Gastrocnemius medialis (tissue), 4 donors: ENCODE results near the gene C11orf98. TPM values are rescaled to one million over a fixed set of nuclear protein-coding genes. Genes with fewer than 3 reads are reported as not detected.
"Not testable (repeated sequence)": the region's sequence is repeated elsewhere in the genome, so short reads cannot be mapped to it uniquely, and the experiment has no call there.

Source experiments
- ATAC-seq, 2 donors: fragments of 150-250 bp; one replicate each; pipeline ENCODE4 v1.9.1; 2016
- DNase-seq, 2 donors: peaks; one replicate each; pipeline ENCODE4 v3.0.0-alpha.2; 2019
- H3K27ac ChIP-seq, 4 donors: fragments of 200-600 bp; sonication (generic); 1 replicate in 1 of 4; 2 replicates in 3 of 4; pipeline ENCODE4 v1.5.1; 2016 to 2018; ENCODE audit warnings: mild to moderate bottlenecking in 2 of 4, moderate library complexity in 1 of 4
- H3K27me3 ChIP-seq, 3 donors: fragments of 200-600 bp; sonication (generic) in 2 of 3; 1 replicate in 1 of 3; 2 replicates in 2 of 3; pipeline versions ENCODE4 v1.5.1 to v1.6.0; 2016 to 2019; ENCODE audit warnings: mild to moderate bottlenecking in 1 of 3, moderate library complexity in 1 of 3
- H3K36me3 ChIP-seq, 2 donors: fragments of 200-600 bp; sonication (generic) in 1 of 2; one replicate each; pipeline ENCODE4 v1.5.1; 2017 to 2018
- H3K4me1 ChIP-seq, 2 donors: fragments of 200-600 bp; sonication (generic) in 1 of 2; one replicate each; pipeline ENCODE4 v1.5.1; 2016 to 2017; ENCODE audit warnings: mild to moderate bottlenecking in 2 of 2
- H3K4me3 ChIP-seq, 4 donors: fragments of 200-600 bp; sonication (generic) in 3 of 4; 1 replicate in 1 of 4; 2 replicates in 3 of 4; pipeline ENCODE4 v1.5.1; 2016 to 2019; ENCODE audit warnings: mild to moderate bottlenecking in 2 of 4
- H3K9me3 ChIP-seq, 3 donors: fragments of 200-600 bp; sonication (generic) in 2 of 3; 1 replicate in 1 of 3; 2 replicates in 2 of 3; pipeline ENCODE4 v1.5.1; 2016 to 2019
- POLR2A ChIP-seq, 2 donors: fragments of 450-650 bp; IDR thresholded peaks; one replicate each; pipeline ENCODE4 v1.6.1; 2017; ENCODE audit warnings: antibody characterized with exemption in 2 of 2, mild to moderate bottlenecking in 2 of 2, moderate library complexity in 2 of 2
- in situ Hi-C, 4 donors: fragments of 200-750 bp; cut with MboI; loops; one replicate each; pipeline versions ENCODE4 v1.15.0 to v1.8.0; 2017; ENCODE audit warnings: low sequenced_read_pairs in 4 of 4
- intact Hi-C: fragments of 100-400 bp; cut with DNase I; formaldehyde crosslinking; loops from one replicate; pipeline ENCODE4 v1.15.1; 2023; ENCODE audit warnings: low total_unique reads
- total RNA-seq, 4 donors: library from RNA; depleted of rRNA; stranded (reverse); fragments of >200 nt; gene quantifications; one replicate each; pipeline versions ENCODE4 v1.1.0 to v1.2.3, GENCODE V29; 2016
- TF ChIP-seq, protein P1 (sequence below), 5 experiments: fragments of 450-650 bp in 3 of 5; fragments of 200-600 bp in 2 of 5; sonication (generic) in 2 of 5; IDR thresholded peaks in 4 of 5; conservative IDR thresholded peaks in 1 of 5; 1 replicate in 4 of 5; 2 replicates in 1 of 5; pipeline ENCODE4 v1.5.1; 2016 to 2019; ENCODE audit warnings: antibody characterized with exemption in 5 of 5, mild to moderate bottlenecking in 3 of 5, moderate library complexity in 3 of 5

Gene C11orf98
- total RNA-seq, 4 donors from 2014 or later: 36.1 to 44.7 (median 41.3) TPM

DNA sequence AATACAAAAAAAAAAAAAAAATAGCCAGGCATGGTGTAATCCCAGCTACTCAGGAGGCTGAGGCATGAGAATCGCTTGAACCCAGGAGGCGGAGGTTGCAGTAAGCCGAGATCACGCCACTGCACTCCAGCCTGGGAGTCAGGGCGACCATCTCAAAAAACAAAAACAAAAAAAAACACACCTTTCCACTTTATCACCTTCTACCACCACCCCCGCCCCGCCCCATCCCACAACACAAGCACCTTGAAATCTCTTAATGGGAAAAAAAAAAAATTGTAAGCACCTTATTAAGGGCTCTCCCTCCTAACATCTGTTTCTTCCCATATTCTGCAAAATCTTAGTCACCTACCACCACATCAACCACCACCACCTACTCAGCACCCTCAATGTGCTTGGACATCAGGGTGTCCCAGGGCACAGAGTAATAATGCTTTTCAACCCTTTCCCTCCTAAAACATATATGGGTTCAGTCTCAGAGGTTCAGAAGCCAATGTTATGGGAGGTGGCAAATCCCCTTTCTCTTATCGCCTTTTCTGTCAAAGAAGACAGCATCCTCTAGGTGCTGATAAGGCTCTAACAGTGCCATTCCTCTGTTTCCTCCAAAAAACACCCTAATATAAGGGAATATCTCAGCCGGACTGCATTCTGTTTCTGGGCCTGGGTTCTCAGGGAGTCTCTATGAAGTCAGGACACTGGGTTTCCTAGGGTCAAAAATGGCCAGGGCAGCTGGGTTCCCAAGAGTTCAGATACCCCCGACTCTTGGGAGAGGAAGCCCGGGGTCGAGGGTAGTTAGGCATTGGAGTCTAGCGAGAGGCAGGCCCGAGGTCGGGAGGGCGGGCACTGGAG lies 12.6 kb downstream of the C11orf98 start:
- intact Hi-C loops: loop anchor here (2.0 kb wide), 2 partner anchors 26 to 42 kb away; partner anchors contain the start of gene UBXN1
- no peak for ATAC-seq

DNA sequence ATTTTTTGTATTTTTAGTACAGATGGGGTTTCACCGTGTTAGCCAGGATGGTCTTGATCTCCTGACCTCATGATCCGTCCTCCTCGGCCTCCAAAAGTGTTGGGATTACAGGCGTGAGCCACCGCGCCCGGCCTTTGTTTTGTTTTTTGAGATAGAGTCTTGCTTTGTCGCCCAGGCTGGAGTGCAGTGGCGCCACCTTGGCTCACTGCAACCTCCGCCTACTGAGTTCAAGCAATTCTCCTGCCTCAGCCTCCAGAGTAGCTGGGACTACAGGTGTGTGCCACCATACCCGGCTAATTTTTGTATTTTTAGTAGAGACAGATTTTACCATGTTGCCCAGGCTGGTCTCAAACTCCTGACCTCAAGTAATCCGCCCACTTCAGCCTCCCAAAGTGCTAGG lies 14.7 kb downstream of the C11orf98 start:
- intact Hi-C loops, H3K27ac ChIP-seq, ATAC-seq, H3K9me3 ChIP-seq, H3K4me3 ChIP-seq, H3K27me3 ChIP-seq, in situ Hi-C loops, DNase-seq: not testable (repeated sequence)
- Histone ChIP-seq H3K4me1 (peaks cover 26 to 31% of the 10 kb centered on the region in 2 donors), H3K36me3 (peaks cover 0 to 22% of the 10 kb centered on the region in 2 donors)

More for the DNA sequence above, 12.6 kb downstream of the C11orf98 start:
- DNase-seq: no peak
- TF ChIP-seq POLR2A (IDR thresholded peaks at IDR 0.05): no peak
- TF ChIP-seq, protein P1, sequence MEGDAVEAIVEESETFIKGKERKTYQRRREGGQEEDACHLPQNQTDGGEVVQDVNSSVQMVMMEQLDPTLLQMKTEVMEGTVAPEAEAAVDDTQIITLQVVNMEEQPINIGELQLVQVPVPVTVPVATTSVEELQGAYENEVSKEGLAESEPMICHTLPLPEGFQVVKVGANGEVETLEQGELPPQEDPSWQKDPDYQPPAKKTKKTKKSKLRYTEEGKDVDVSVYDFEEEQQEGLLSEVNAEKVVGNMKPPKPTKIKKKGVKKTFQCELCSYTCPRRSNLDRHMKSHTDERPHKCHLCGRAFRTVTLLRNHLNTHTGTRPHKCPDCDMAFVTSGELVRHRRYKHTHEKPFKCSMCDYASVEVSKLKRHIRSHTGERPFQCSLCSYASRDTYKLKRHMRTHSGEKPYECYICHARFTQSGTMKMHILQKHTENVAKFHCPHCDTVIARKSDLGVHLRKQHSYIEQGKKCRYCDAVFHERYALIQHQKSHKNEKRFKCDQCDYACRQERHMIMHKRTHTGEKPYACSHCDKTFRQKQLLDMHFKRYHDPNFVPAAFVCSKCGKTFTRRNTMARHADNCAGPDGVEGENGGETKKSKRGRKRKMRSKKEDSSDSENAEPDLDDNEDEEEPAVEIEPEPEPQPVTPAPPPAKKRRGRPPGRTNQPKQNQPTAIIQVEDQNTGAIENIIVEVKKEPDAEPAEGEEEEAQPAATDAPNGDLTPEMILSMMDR (IDR thresholded peaks at IDR 0.05 in 4 of 5, conservative IDR thresholded peaks at IDR 0.05 in 1 of 5): no peak
- H3K9me3 ChIP-seq: no peaks in the 10 kb centered on the region
- peak overlapping the region; percentile 89 to 95 (median 92) for H3K27ac ChIP-seq
- peak overlapping the region; percentile 78 to 91 (median 86) for H3K4me3 ChIP-seq
- H3K36me3 ChIP-seq: peaks cover 0 to 22% of the 10 kb centered on the region in 2 donors
- peaks cover 13 to 18% of the 10 kb centered on the region in 2 donors for H3K4me1 ChIP-seq
- in situ Hi-C loops: no loop called here
- H3K27me3 ChIP-seq: no peaks in the 10 kb centered on the region

DNA sequence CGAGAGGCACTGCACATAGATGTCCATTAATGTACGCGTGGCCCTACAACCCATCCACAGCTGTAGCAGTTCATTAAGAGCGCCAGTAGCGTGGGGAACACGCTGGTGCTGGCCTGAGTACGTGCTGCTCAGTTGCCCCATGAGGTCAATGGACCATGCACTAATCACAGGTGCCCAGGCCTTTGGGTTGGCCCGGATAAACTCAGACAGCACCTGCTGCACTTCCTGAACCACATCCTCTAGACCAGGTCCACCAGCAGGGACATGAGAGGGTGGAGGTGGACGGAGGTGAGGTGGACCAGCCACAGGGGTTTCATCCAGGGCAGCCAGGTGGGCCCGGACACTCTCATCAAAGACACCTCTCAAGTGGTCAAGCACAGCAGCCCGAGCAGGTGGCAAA lies 15.5 kb downstream of the C11orf98 start:
- in situ Hi-C loops: no loop called here
- TF ChIP-seq, protein P1 (IDR thresholded peaks at IDR 0.05 in 4 of 5, conservative IDR thresholded peaks at IDR 0.05 in 1 of 5): no peak
- no peak for TF ChIP-seq POLR2A (IDR thresholded peaks at IDR 0.05)
- no peak for ATAC-seq
- Histone ChIP-seq H3K27ac (no peak overlapping the region), H3K27me3 (no peaks in the 10 kb centered on the region), H3K4me1 (peaks cover 34 to 38% of the 10 kb centered on the region in 2 donors), H3K36me3 (peaks cover 0 to 24% of the 10 kb centered on the region in 2 donors), H3K9me3 (no peaks in the 10 kb centered on the region), H3K4me3 (no peak overlapping the region)
- intact Hi-C loops: loop anchor here (10.0 kb wide), 1 partner anchor 135 kb away; the partner anchor contains the start of gene TMEM179B
- no peak for DNase-seq

DNA sequence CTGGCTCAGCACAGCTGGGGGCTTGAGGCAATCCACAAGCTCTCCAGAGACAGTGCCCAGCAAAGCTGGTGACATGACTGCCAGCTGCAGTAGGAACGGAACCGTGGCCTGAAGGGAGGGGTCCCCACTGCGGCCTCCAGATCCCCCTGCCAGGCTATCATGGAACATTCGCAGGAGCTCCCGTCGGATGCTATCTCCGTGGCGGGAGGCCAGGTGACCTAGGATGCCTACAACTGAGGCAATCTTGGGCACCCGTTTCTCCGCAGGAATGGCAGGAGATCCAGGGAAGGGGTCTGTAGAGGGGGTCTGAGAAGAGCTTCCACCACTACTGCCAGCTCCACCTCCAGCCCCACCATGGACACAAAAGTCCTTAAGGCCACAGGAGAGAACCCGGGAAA lies 16.0 kb downstream of the C11orf98 start:
- intact Hi-C loops (loop anchor here (10.0 kb wide), 1 partner anchor 136 kb away; the partner anchor contains the start of gene TMEM179B), in situ Hi-C loops (no loop called here)
- ATAC-seq (no peak), DNase-seq (no peak)
- Histone ChIP-seq H3K36me3 (peaks cover 0 to 29% of the 10 kb centered on the region in 2 donors), H3K4me3 (no peak overlapping the region), H3K27me3 (no peaks in the 10 kb centered on the region), H3K4me1 (peaks cover 37 to 42% of the 10 kb centered on the region in 2 donors), H3K27ac (no peak overlapping the region), H3K9me3 (no peaks in the 10 kb centered on the region)
- no peak for TF ChIP-seq POLR2A (IDR thresholded peaks at IDR 0.05)
- TF ChIP-seq, protein P1 (IDR thresholded peaks at IDR 0.05 in 4 of 5, conservative IDR thresholded peaks at IDR 0.05 in 1 of 5): no peak
